Measurements from ENCODE around the gene WDR33. TPM values are rescaled to one million over a fixed set of nuclear protein-coding genes. Genes with fewer than 3 reads are reported as not detected.
A peak's percentile ranks its signal among the peaks of the same experiment; 100 is the strongest.
"Not testable (repeated sequence)": the region's sequence is repeated elsewhere in the genome, so short reads cannot be mapped to it uniquely, and the experiment has no call there.

WDR33 gene
- total RNA-seq: 99.7 TPM

- peak; percentile 80 for DNase-seq
Observed at GRCh38 chr2:127810619-127811396, at the start of gene WDR33. WDR33 (minus strand) TSS chr2:127811171; CDS start chr2:127770981, 40,190 bp downstream.

GRCh38 chr2:127860130-127860529 is 49.2 kb upstream of the WDR33 start:
- no peak for DNase-seq

- no peak for DNase-seq
Observed at GRCh38 chr2:127859712-127860085, 48.7 kb upstream of the WDR33 start.

GRCh38 chr2:127857265-127857808 is 46.4 kb upstream of the WDR33 start:
- DNase-seq: no peak

- no peak for DNase-seq
Observed at GRCh38 chr2:127853671-127854070, 42.7 kb upstream of the WDR33 start.

- no peak for DNase-seq
Observed at GRCh38 chr2:127852388-127852787, 41.4 kb upstream of the WDR33 start.

GRCh38 chr2:127847931-127848330 is 37.0 kb upstream of the WDR33 start:
- no peak for DNase-seq

GRCh38 chr2:127844973-127845372 is 34.0 kb upstream of the WDR33 start:
- no peak for DNase-seq

GRCh38 chr2:127843677-127844076 is 32.7 kb upstream of the WDR33 start:
- no peak for DNase-seq

- no peak for DNase-seq
Observed at GRCh38 chr2:127841466-127842178, 30.7 kb upstream of the WDR33 start.

GRCh38 chr2:127840893-127841292 is 29.9 kb upstream of the WDR33 start:
- DNase-seq: no peak

GRCh38 chr2:127834951-127835350 is 24.0 kb upstream of the WDR33 start:
- DNase-seq: no peak

GRCh38 chr2:127829845-127830246 is 18.9 kb upstream of the WDR33 start:
- no peak for DNase-seq

- DNase-seq: not testable (repeated sequence)
Observed at GRCh38 chr2:127826708-127827107, 15.7 kb upstream of the WDR33 start.

GRCh38 chr2:127826047-127826446 is 15.1 kb upstream of the WDR33 start:
- DNase-seq: no peak

GRCh38 chr2:127820080-127820668 is 9.2 kb upstream of the WDR33 start:
- no peak for DNase-seq

GRCh38 chr2:127818794-127819425 is 7.9 kb upstream of the WDR33 start:
- no peak for DNase-seq

GRCh38 chr2:127818241-127818640 is 7.3 kb upstream of the WDR33 start:
- DNase-seq: no peak

- DNase-seq: no peak
Observed at GRCh38 chr2:127814677-127815076, 3.7 kb upstream of the WDR33 start.

- DNase-seq: not testable (repeated sequence)
Observed at GRCh38 chr2:127812441-127812840, 1.5 kb upstream of the WDR33 start.

GRCh38 chr2:127811397-127812321 is 688 bp upstream of the WDR33 start:
- no peak for DNase-seq
